Measurements from ENCODE around the gene PBX1. TPM values are rescaled to one million over a fixed set of nuclear protein-coding genes. Genes with fewer than 3 reads are reported as not detected.
A peak's percentile ranks its signal among the peaks of the same experiment; 100 is the strongest.

PBX1 gene
- total and polyA plus RNA-seq, 4 donors = 81.7 to 118 (median 98.2) TPM

DNA sequence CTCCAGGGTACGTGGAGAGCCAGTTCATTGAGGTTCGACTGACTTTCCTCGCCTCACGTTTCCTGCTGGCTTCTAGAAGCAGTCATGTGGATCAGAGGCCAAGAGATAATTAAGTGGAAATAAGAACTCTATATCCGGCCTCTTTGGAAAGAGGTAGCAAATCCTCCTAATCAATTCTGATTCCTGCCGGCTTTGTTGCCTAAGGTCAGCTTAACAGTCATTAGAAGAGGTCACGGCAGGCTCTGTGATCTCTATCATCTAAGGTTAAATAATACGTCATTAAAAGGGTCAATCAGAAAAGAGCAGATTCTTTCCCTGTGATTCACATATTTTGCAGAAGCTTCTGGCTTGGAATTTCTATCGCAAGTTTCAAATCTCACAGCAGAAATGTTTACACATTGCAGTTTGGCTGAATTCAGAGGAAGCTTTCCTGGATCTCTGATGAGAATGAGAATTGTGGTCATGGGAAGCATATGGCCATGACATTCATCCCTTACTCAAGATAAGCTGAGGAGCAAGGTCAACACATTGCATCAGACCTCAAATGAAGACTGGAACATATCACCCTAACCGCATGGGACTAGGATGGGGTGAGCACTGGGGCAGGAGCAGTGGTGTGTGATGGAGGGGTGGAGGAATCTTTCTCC, 189.4 kb downstream of the PBX1 start:
- Histone ChIP-seq H3K27ac (ENCODE audit: low read depth, low read length) (peak overlapping the region; percentile 58), H3K4me1 (ENCODE audit: control insufficient read depth, insufficient read depth, low read length) (peaks cover under 1% of the 10 kb centered on the region)

GRCh38 chr1:164753521-164754077, 194.6 kb downstream of the PBX1 start:
- no peaks in the 10 kb centered on the region for H3K27me3 ChIP-seq (ENCODE audit: control insufficient read depth, insufficient read depth, low read length)
- no peaks in the 10 kb centered on the region for H3K36me3 ChIP-seq (ENCODE audit: control insufficient read depth, insufficient read depth, low read length)
- peaks cover 23% of the 10 kb centered on the region for H3K4me1 ChIP-seq (ENCODE audit: control insufficient read depth, insufficient read depth, low read length)
- H3K27ac ChIP-seq (ENCODE audit: low read depth, low read length) = peak overlapping the region; percentile 68
- DNase-seq (ENCODE audit: low read depth in 4 of 6, low spot score in 6 of 6) = peak in 1 of 6 donors; percentile 44
- H3K9me3 ChIP-seq (ENCODE audit: control insufficient read depth, insufficient read depth, low read length) = no peaks in the 10 kb centered on the region
- 47% methylated on average over 11 of the region's 11 CpGs for WGBS (ENCODE audit: insufficient coverage)
- H3K4me3 ChIP-seq (ENCODE audit: low read depth, low read length) = no peak overlapping the region

More for the DNA sequence above, 189.4 kb downstream of the PBX1 start:
- WGBS (ENCODE audit: insufficient coverage) = 79% methylated on average over 5 of the region's 10 CpGs
- Histone ChIP-seq H3K4me3 (ENCODE audit: low read depth, low read length) (no peak overlapping the region), H3K36me3 (ENCODE audit: control insufficient read depth, insufficient read depth, low read length) (no peaks in the 10 kb centered on the region), H3K9me3 (ENCODE audit: control insufficient read depth, insufficient read depth, low read length) (no peaks in the 10 kb centered on the region), H3K27me3 (ENCODE audit: control insufficient read depth, insufficient read depth, low read length) (no peaks in the 10 kb centered on the region)
- DNase-seq (ENCODE audit: low read depth in 4 of 6, low spot score in 6 of 6) = no peak

DNA sequence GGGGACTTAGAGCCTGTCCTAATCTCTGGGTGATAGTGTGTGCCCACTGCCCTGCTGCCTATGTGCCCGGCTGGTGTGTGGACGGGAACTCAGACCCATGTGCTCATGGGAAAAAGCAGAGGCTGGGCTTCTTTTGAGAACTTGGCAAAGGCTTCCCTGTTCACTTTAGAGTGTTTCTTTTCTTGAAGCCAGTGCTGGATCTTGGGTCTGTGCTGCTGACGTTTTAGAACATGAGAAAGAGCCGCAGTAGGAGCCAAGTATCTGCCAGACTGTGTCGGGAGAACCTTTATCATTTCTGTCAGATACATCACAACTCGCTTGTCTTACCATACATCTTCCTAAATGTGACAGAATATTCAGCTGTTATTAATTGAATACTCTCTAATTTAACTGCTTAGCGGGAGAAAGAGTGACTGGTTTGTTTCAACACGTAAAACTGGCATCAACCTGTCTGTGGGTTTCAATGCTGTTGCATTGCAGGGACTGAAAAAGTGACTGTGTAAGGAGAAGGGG, 195.2 kb downstream of the PBX1 start:
- Histone ChIP-seq H3K9me3 (ENCODE audit: control insufficient read depth, insufficient read depth, low read length) (no peaks in the 10 kb centered on the region), H3K36me3 (ENCODE audit: control insufficient read depth, insufficient read depth, low read length) (no peaks in the 10 kb centered on the region), H3K27ac (ENCODE audit: low read depth, low read length) (peak overlapping the region; percentile 68), H3K4me1 (ENCODE audit: control insufficient read depth, insufficient read depth, low read length) (peaks cover 23% of the 10 kb centered on the region), H3K4me3 (ENCODE audit: low read depth, low read length) (no peak overlapping the region), H3K27me3 (ENCODE audit: control insufficient read depth, insufficient read depth, low read length) (no peaks in the 10 kb centered on the region)
- DNase-seq (ENCODE audit: low read depth in 4 of 6, low spot score in 6 of 6) = peak in 5 of 6 donors; percentile 35 to 93 (median 54)
- 51% methylated on average over 3 of the region's 8 CpGs for WGBS (ENCODE audit: insufficient coverage)

DNA sequence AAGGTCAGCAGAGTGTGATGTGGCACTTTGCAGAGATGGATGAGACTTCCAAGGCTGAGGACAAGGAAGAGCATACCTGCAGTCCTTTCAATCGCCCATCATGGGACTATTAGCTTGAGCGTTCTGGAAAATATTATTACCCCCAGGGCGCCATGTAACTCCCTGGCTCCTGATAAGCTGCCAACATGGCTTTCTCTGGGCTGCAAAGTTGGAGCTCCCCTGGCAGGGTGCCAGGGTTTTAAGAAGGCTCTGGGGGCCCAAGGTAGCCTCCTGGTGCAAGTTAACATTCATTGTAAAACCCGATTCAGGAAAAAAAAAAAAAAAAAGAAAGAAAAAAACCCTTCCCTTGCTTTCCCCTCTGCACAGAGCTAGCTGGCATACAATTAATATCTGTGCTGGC, 196.7 kb downstream of the PBX1 start:
- Histone ChIP-seq H3K4me3 (ENCODE audit: low read depth, low read length) (no peak overlapping the region), H3K9me3 (ENCODE audit: control insufficient read depth, insufficient read depth, low read length) (no peaks in the 10 kb centered on the region), H3K27me3 (ENCODE audit: control insufficient read depth, insufficient read depth, low read length) (no peaks in the 10 kb centered on the region), H3K36me3 (ENCODE audit: control insufficient read depth, insufficient read depth, low read length) (no peaks in the 10 kb centered on the region), H3K27ac (ENCODE audit: low read depth, low read length) (peak overlapping the region; percentile 17), H3K4me1 (ENCODE audit: control insufficient read depth, insufficient read depth, low read length) (peaks cover 23% of the 10 kb centered on the region)
- WGBS (ENCODE audit: insufficient coverage) = 62% methylated on average over 3 of the region's 4 CpGs
- DNase-seq (ENCODE audit: low read depth in 4 of 6, low spot score in 6 of 6) = peak in 2 of 6 donors; percentile 66 to 79

GRCh38 chr1:164756741-164757140, 197.8 kb downstream of the PBX1 start:
- DNase-seq (ENCODE audit: low read depth in 4 of 6, low spot score in 6 of 6) = no peak
- WGBS (ENCODE audit: insufficient coverage) = no CpG with 5 or more reads among the region's 1 CpG

DNA sequence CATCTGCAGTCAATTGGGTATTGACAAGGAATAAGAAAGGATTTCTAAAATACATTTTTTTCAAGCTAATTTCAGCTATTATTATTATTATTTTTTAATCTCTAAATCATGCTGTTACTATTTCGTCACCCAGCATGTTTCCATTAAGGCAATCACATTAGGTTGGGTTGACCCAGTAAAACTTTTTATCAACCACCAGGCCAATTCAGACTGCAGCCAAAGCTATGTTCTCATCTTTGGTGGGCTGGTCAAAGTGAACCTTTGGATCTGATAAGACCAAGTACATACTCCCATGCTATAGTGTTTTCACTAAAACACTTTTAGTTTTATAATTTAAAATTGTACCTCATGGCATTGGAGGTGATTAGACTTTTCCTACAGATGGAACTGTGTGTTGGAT, 198.6 kb downstream of the PBX1 start:
- Histone ChIP-seq H3K9me3 (ENCODE audit: control insufficient read depth, insufficient read depth, low read length) (no peaks in the 10 kb centered on the region), H3K4me1 (ENCODE audit: control insufficient read depth, insufficient read depth, low read length) (peaks cover 23% of the 10 kb centered on the region), H3K27me3 (ENCODE audit: control insufficient read depth, insufficient read depth, low read length) (no peaks in the 10 kb centered on the region), H3K27ac (ENCODE audit: low read depth, low read length) (no peak overlapping the region), H3K36me3 (ENCODE audit: control insufficient read depth, insufficient read depth, low read length) (no peaks in the 10 kb centered on the region), H3K4me3 (ENCODE audit: low read depth, low read length) (no peak overlapping the region)
- DNase-seq (ENCODE audit: low read depth in 4 of 6, low spot score in 6 of 6) = no peak
- no CpG with 5 or more reads among the region's 1 CpG for WGBS (ENCODE audit: insufficient coverage)

More at GRCh38 chr1:164756741-164757140, 197.8 kb downstream of the PBX1 start:
- H3K9me3 ChIP-seq (ENCODE audit: control insufficient read depth, insufficient read depth, low read length) = no peaks in the 10 kb centered on the region
- no peak overlapping the region for H3K27ac ChIP-seq (ENCODE audit: low read depth, low read length)
- no peaks in the 10 kb centered on the region for H3K27me3 ChIP-seq (ENCODE audit: control insufficient read depth, insufficient read depth, low read length)
- H3K4me3 ChIP-seq (ENCODE audit: low read depth, low read length) = no peak overlapping the region
- peaks cover 23% of the 10 kb centered on the region for H3K4me1 ChIP-seq (ENCODE audit: control insufficient read depth, insufficient read depth, low read length)
- no peaks in the 10 kb centered on the region for H3K36me3 ChIP-seq (ENCODE audit: control insufficient read depth, insufficient read depth, low read length)

- Histone ChIP-seq H3K9me3 (ENCODE audit: control insufficient read depth, insufficient read depth, low read length) (no peaks in the 10 kb centered on the region), H3K4me3 (ENCODE audit: low read depth, low read length) (no peak overlapping the region), H3K36me3 (ENCODE audit: control insufficient read depth, insufficient read depth, low read length) (no peaks in the 10 kb centered on the region), H3K27me3 (ENCODE audit: control insufficient read depth, insufficient read depth, low read length) (no peaks in the 10 kb centered on the region), H3K27ac (ENCODE audit: low read depth, low read length) (no peak overlapping the region), H3K4me1 (ENCODE audit: control insufficient read depth, insufficient read depth, low read length) (peaks cover 15% of the 10 kb centered on the region)
- WGBS (ENCODE audit: insufficient coverage) = 89% methylated on average over 3 of the region's 6 CpGs
- no peak for DNase-seq (ENCODE audit: low read depth in 4 of 6, low spot score in 6 of 6)
Measured at GRCh38 chr1:164759144-164759920, 200.3 kb downstream of the PBX1 start.

DNA sequence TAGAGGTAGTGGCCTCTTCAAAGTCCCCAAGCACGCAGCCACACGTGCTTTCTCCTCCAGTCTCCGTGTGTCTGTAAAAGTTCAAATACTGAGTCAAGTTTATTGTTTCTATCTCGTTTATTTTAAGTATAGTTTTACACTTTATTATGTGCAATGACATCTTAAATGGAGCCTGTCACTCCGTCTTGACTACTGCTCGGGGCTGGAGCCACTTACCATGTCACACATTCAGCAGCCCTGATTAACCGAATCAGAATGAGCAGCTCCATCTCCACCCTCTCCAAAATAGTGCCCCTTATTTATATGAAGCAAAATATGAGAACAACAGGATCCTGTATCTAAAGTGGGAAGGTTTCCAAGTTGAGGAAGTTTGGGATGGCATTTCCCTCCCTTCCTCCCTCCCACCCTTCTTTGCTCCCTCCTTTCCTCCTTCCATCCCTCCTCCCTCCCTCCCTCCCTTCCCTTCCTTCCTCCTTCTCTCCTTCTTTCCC, 201.0 kb downstream of the PBX1 start:
- Histone ChIP-seq H3K27ac (ENCODE audit: low read depth, low read length) (no peak overlapping the region), H3K27me3 (ENCODE audit: control insufficient read depth, insufficient read depth, low read length) (no peaks in the 10 kb centered on the region), H3K9me3 (ENCODE audit: control insufficient read depth, insufficient read depth, low read length) (no peaks in the 10 kb centered on the region), H3K4me1 (ENCODE audit: control insufficient read depth, insufficient read depth, low read length) (peaks cover 11% of the 10 kb centered on the region), H3K4me3 (ENCODE audit: low read depth, low read length) (no peak overlapping the region), H3K36me3 (ENCODE audit: control insufficient read depth, insufficient read depth, low read length) (no peaks in the 10 kb centered on the region)
- WGBS (ENCODE audit: insufficient coverage) = no CpG with 5 or more reads among the region's 7 CpGs
- no peak for DNase-seq (ENCODE audit: low read depth in 4 of 6, low spot score in 6 of 6)

DNA sequence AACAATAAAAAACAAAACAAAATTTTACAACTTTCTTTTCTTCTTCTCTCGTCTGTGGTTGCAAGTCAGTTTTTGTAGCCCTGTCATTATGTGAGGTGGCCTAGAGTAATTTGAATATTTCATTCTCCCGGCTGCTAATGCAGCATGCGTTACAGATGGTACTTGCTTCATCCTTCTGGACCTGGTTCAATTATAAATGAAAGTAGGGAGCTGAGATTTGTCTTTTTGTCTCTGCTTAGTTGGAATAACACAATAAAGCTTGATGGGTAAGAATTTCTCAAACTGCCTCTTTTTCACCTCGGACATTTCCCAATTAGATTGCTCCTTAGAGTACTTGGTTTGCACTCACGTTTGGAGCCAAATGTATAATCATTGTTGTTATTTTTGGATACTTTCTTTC, 201.6 kb downstream of the PBX1 start:
- no peak overlapping the region for H3K4me3 ChIP-seq (ENCODE audit: low read depth, low read length)
- peaks cover 6% of the 10 kb centered on the region for H3K4me1 ChIP-seq (ENCODE audit: control insufficient read depth, insufficient read depth, low read length)
- H3K27ac ChIP-seq (ENCODE audit: low read depth, low read length) = no peak overlapping the region
- DNase-seq (ENCODE audit: low read depth in 4 of 6, low spot score in 6 of 6) = peak in 1 of 6 donors; percentile 84
- no peaks in the 10 kb centered on the region for H3K9me3 ChIP-seq (ENCODE audit: control insufficient read depth, insufficient read depth, low read length)
- no peaks in the 10 kb centered on the region for H3K27me3 ChIP-seq (ENCODE audit: control insufficient read depth, insufficient read depth, low read length)
- no peaks in the 10 kb centered on the region for H3K36me3 ChIP-seq (ENCODE audit: control insufficient read depth, insufficient read depth, low read length)
- WGBS (ENCODE audit: insufficient coverage) = 86% methylated on average over 2 of the region's 5 CpGs

All from spinal cord (tissue), 10 donors.